ENCODE data around the gene SLC16A2. TPM values are rescaled to one million over a fixed set of nuclear protein-coding genes. Genes with fewer than 3 reads are reported as not detected.

The SLC16A2 gene
- total RNA-seq, 1 experiment from 2014 or later, result 0.53 TPM

GRCh38 chrX:74557378-74557777 lies 136.1 kb downstream of the SLC16A2 start:
- in situ Hi-C loops (cut with HindIII; ENCODE audit: low pct_unique_long_range_greater_than_20kb, low sequenced_read_pairs), result no loop called here
- DNase-seq (ENCODE audit: low read depth, low spot score), result no peak

DNA sequence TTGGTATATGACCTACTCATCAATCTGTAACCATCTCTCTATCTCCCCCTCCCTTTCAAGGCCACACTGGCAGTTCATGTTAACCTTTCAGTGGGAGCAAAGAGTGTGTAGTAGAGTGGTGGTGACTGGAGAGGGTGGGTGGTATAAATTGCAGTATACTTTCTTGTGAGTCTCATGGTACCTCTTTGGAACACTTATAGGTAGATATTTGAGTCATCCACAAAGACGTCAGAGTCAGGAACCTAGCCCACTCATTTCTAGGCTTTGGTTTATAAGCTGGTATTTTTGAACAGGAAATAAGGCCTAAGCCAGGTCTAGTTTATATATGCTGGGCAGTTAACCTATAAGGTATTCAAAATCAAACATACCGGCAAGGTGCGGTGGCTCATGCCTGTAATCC lies 156.8 kb downstream of the SLC16A2 start:
- in situ Hi-C loops (cut with HindIII; ENCODE audit: low pct_unique_long_range_greater_than_20kb, low sequenced_read_pairs), result no loop called here
- no peak for DNase-seq (ENCODE audit: low read depth, low spot score)

GRCh38 chrX:74579597-74580198 lies 158.4 kb downstream of the SLC16A2 start:
- no peak for DNase-seq (ENCODE audit: low read depth, low spot score)
- in situ Hi-C loops (cut with HindIII; ENCODE audit: low pct_unique_long_range_greater_than_20kb, low sequenced_read_pairs), result no loop called here

Small RNAs within 50 kb of the gene (small RNA-seq; reads per million reads assigned to genes)
- 0 to 0.05 reads per million in 2 experiments for gene RN7SL790P

Other genes starting within 250 kb of the SLC16A2 start
- not detected in 2 replicates for gene ZCCHC13, start 117.3 kb upstream of the SLC16A2 start, total RNA-seq (2014; rRNA removed; shearing (Covaris generic))
- gene RLIM, start 193.1 kb downstream of the SLC16A2 start, total RNA-seq (2014; rRNA removed; shearing (Covaris generic)), result 62.9 and 67.4 TPM in 2 replicates